K562 (cell line): Measurements from ENCODE around the gene MEA1. TPM values are rescaled to one million over a fixed set of nuclear protein-coding genes. Genes with fewer than 3 reads are reported as not detected.

Experiments used
- ATF4 ChIP-seq: fragments of 450-650 bp; formaldehyde crosslinking; IDR thresholded peaks from 2 replicates; pipeline ENCODE4 v1.4.0; 2022; ENCODE audit warnings: mild to moderate bottlenecking, moderate library complexity
- CHCHD3 ChIP-seq: fragments of 250-450 bp; sonication (Bioruptor Pico); IDR thresholded peaks from 2 replicates; pipeline ENCODE4 v2.1.2; 2022; ENCODE audit warnings: mild to moderate bottlenecking
- DPF2 ChIP-seq: fragments of 450-650 bp; IDR thresholded peaks from 2 replicates; pipeline ENCODE4 v1.6.1; 2016
- EHMT2 ChIP-seq: fragments of 450-650 bp; IDR thresholded peaks from 2 replicates; pipeline ENCODE4 v1.6.1; 2018; ENCODE audit warnings: antibody characterized with exemption
- ESRRB ChIP-seq: fragments of 250-450 bp; sonication (Bioruptor Pico); IDR thresholded peaks from 2 replicates; pipeline ENCODE4 v1.5.0; 2020; ENCODE audit warnings: mild to moderate bottlenecking, moderate library complexity, borderline replicate concordance
- ETS1 ChIP-seq: conservative IDR thresholded peaks from 2 replicates; pipeline ENCODE4 v1.6.1; 2011; ENCODE audit warnings: low read depth, mild to moderate bottlenecking, low read length; ENCODE audit not compliant: control insufficient read depth
- ETS2 ChIP-seq: IDR thresholded peaks from 2 replicates; pipeline ENCODE4 v1.6.1; 2016; ENCODE audit warnings: borderline replicate concordance, missing genetic modification characterization, mild to moderate bottlenecking, moderate library complexity, missing compliant biosample characterization; ENCODE audit not compliant: poor library complexity, severe bottlenecking
- HDGF ChIP-seq: fragments of 450-650 bp; IDR thresholded peaks from 2 replicates; pipeline ENCODE4 v1.6.1; 2016
- HNRNPUL1 ChIP-seq: fragments of 200-400 bp; formaldehyde crosslinking; IDR thresholded peaks from 2 replicates; pipeline ENCODE4 v1.6.1; 2017; ENCODE audit warnings: low read length
- LCOR ChIP-seq: sonication (generic); formaldehyde crosslinking; IDR thresholded peaks from 2 replicates; pipeline ENCODE4 v1.8.0; 2022; ENCODE audit warnings: mild to moderate bottlenecking, missing genetic modification reagents
- MAFF ChIP-seq: IDR thresholded peaks from 2 replicates; pipeline ENCODE4 v1.6.1; 2012; ENCODE audit warnings: low read length, improper control_type of control experiment
- NFIC ChIP-seq: fragments of 450-650 bp; IDR thresholded peaks from 2 replicates; pipeline ENCODE4 v1.6.1; 2017; ENCODE audit warnings: mild to moderate bottlenecking, inconsistent platforms
- SPI1 ChIP-seq: IDR thresholded peaks from 2 replicates; pipeline ENCODE4 v1.6.1; 2011; ENCODE audit warnings: low read depth, low read length, control low read depth, borderline replicate concordance
- SUPT5H ChIP-seq: fragments of 450-650 bp; IDR thresholded peaks from 2 replicates; pipeline ENCODE4 v1.6.1; 2016
- TFAM ChIP-seq: fragments of 250-450 bp; sonication (Bioruptor Pico); conservative IDR thresholded peaks from 2 replicates; pipeline ENCODE4 v1.5.0; 2021; ENCODE audit warnings: mild to moderate bottlenecking, moderate library complexity
- TFAP4 ChIP-seq: sonication (generic); formaldehyde crosslinking; IDR thresholded peaks from 2 replicates; pipeline ENCODE4 v1.8.0; 2022; ENCODE audit warnings: missing genetic modification reagents, mild to moderate bottlenecking, moderate library complexity, borderline replicate concordance
- YBX1 ChIP-seq: fragments of 450-650 bp; IDR thresholded peaks from 2 replicates; pipeline ENCODE4 v1.7.1; 2016; ENCODE audit warnings: mild to moderate bottlenecking
- ZBTB17 ChIP-seq: fragments of 450-650 bp; formaldehyde crosslinking; IDR thresholded peaks from 2 replicates; pipeline ENCODE4 v1.4.0; 2020; ENCODE audit warnings: mild to moderate bottlenecking
- ZBTB2 ChIP-seq: fragments of 450-650 bp; IDR thresholded peaks from 2 replicates; pipeline ENCODE4 v1.6.1; 2016; ENCODE audit warnings: antibody characterized with exemption
- ZEB2 ChIP-seq: fragments of 450-650 bp; IDR thresholded peaks from 2 replicates; pipeline ENCODE4 v1.6.1; 2016
- ZNF184 ChIP-seq: sonication (generic); formaldehyde crosslinking; IDR thresholded peaks from 2 replicates; pipeline ENCODE4 v1.5.0; 2020; ENCODE audit warnings: missing genetic modification reagents
- ZNF3 ChIP-seq: fragments of 250-450 bp; sonication (Bioruptor Pico); IDR thresholded peaks from 2 replicates; pipeline ENCODE4 v1.5.0; 2021; ENCODE audit warnings: mild to moderate bottlenecking, moderate library complexity
- ZNF311 ChIP-seq: fragments of 250-450 bp; sonication (Bioruptor Pico); IDR thresholded peaks from 2 replicates; pipeline ENCODE4 v1.4.0; 2020; ENCODE audit warnings: mild to moderate bottlenecking, moderate library complexity
- ZNF384 ChIP-seq: IDR thresholded peaks from 2 replicates; pipeline ENCODE4 v1.6.1; 2012; ENCODE audit warnings: low read depth, low read length, improper control_type of control experiment
- ZNF75A ChIP-seq: fragments of 450-650 bp; formaldehyde crosslinking; IDR thresholded peaks from 2 replicates; pipeline ENCODE4 v1.4.0; 2020; ENCODE audit warnings: mild to moderate bottlenecking
- ZZZ3 ChIP-seq: fragments of 450-650 bp; IDR thresholded peaks from 2 replicates; pipeline ENCODE4 v1.6.1; 2016; ENCODE audit warnings: antibody characterized with exemption, mild to moderate bottlenecking, moderate library complexity
- polyA plus RNA-seq, 8 experiments: library from polyadenylated mRNA; depleted of rRNA in 4 of 8; stranded (reverse) in 5 of 8; unstranded in 3 of 8; fragments of >200 nt; fragmentation: Nextera tagmentation in 2 of 8; fragmentation: Illumina TruSeq in 1 of 8; extraction: Ambion mirVana in 2 of 8; extraction: Trizol in 1 of 8; gene quantifications; 2 replicates each; pipeline versions ENCODE4 v1.2.1 to v1.2.3, GENCODE V29; 2011 to 2014; ENCODE audit warnings: inconsistent platforms in 1 of 8, missing spikeins in 1 of 8
- total RNA-seq, 7 experiments: library from RNA; depleted of rRNA in 6 of 7; stranded (reverse); fragments of >200 nt in 6 of 7; fragmentation: Illumina TruSeq in 2 of 7; extraction: Trizol in 2 of 7; gene quantifications; 2 replicates each; pipeline versions ENCODE4 v1.2.1 to v1.2.3, GENCODE V29; 2011 to 2021; ENCODE audit warnings: low replicate concordance in 1 of 7
- TF ChIP-seq, protein P1 (sequence below): fragments of 250-450 bp; sonication (Bioruptor Pico); IDR thresholded peaks from 2 replicates; pipeline ENCODE4 v1.5.0; 2021

MEA1 gene
- total and polyA plus RNA-seq, 9 of the 15 experiments (the other 6 are each of a cell fraction or from before 2014, with no cell fraction given), result 86.8 to 210 (median 152) TPM

GRCh38 chr6:42978839-42979522 is 34.8 kb downstream of the MEA1 start, which contains the start of gene PEX6 (continued):
- TF ChIP-seq ZBTB2 (peak; percentile 64; the same call in 1 of the 2 replicates), TFAP4 (CRISPR knock-in tag) (0 out of 2 replicates have a peak, but pooled peaks have one; percentile 51), MAFF (peak; percentile 47), ZNF184 (CRISPR knock-in tag) (no peak), SUPT5H (peak; percentile 94), ATF4 (CRISPR knock-in tag) (no peak), LCOR (no peak), DPF2 (peak; percentile 75), ETS2 (no peak), ZNF75A (CRISPR knock-in tag) (no peak), ZZZ3 (no peak; the same call in 1 of the 2 replicates), SPI1 (peak; percentile 71; the same call in 1 of the 2 replicates), CHCHD3 (CRISPR knock-in tag) (no peak), HNRNPUL1 (no peak), EHMT2 (no peak), TFAM (CRISPR knock-in tag) (no peak), HDGF (peak; percentile 81; the same call in 1 of the 2 replicates), ESRRB (CRISPR knock-in tag) (0 out of 2 replicates have a peak, but pooled peaks have one; percentile 9), ZNF3 (CRISPR knock-in tag) (no peak), NFIC (peak; percentile 19; the same call in 1 of the 2 replicates), ZEB2 (no peak), ZNF311 (CRISPR knock-in tag) (no peak), YBX1 (no peak), ZNF384 (no peak), ETS1 (peak; percentile 59), ZBTB17 (0 out of 2 replicates have a peak, but pooled peaks have one; percentile 48)
- TF ChIP-seq, protein P1, sequence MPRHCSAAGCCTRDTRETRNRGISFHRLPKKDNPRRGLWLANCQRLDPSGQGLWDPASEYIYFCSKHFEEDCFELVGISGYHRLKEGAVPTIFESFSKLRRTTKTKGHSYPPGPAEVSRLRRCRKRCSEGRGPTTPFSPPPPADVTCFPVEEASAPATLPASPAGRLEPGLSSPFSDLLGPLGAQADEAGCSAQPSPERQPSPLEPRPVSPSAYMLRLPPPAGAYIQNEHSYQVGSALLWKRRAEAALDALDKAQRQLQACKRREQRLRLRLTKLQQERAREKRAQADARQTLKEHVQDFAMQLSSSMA (CRISPR knock-in tag), result no peak
